GM18505 (cell line): ENCODE data around the gene LEMD3.

Source experiments
- ATAC-seq: cut with Tn5 transposase; IDR thresholded peaks from one replicate; pipeline ENCODE4 v1.9.1; 2021; ENCODE audit not compliant: unreplicated experiment
- POLR2A ChIP-seq: IDR thresholded peaks from 4 replicates; pipeline ENCODE4 v1.6.1; 2011; ENCODE audit warnings: borderline replicate concordance; ENCODE audit not compliant: insufficient read depth, insufficient read length; ENCODE audit errors: extremely low read depth

The LEMD3 gene

DNA sequence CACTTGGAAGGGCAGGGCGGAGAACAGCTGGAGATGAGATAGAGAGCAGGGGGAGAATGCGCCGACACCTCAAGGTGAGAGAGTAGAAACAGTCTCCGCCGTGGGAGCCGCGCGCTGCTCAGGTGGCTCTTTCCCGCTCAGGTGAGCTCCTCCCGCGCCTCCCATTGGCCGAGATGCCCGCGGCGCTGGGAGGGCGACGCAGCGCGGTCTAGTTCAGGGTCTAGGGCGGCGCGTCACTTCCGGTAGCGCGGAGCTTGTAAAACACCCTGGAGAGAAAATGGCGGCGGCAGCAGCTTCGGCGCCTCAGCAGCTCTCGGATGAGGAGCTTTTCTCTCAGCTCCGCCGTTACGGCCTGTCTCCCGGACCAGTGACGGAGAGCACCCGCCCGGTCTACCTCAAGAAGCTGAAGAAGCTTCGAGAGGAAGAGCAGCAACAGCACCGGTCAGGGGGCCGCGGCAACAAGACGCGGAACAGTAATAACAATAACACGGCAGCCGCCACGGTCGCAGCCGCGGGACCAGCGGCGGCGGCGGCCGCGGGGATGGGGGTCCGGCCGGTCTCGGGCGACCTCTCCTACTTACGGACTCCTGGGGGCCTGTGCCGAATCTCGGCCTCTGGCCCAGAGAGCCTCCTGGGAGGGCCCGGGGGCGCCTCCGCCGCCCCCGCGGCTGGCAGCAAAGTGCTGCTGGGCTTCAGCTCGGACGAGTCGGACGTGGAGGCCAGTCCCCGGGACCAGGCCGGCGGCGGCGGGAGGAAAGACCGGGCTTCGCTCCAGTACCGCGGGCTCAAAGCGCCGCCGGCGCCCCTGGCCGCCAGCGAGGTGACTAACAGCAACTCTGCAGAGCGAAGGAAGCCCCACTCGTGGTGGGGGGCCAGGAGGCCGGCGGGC lies at the start of gene LEMD3:
TSS of gene LEMD3 (plus strand) at position 264 of the 889 bp plus-strand sequence. CDS start at position 278, 14 bp downstream.
- peak; percentile 97 for TF ChIP-seq POLR2A
- ATAC-seq, result peak; percentile 93

DNA sequence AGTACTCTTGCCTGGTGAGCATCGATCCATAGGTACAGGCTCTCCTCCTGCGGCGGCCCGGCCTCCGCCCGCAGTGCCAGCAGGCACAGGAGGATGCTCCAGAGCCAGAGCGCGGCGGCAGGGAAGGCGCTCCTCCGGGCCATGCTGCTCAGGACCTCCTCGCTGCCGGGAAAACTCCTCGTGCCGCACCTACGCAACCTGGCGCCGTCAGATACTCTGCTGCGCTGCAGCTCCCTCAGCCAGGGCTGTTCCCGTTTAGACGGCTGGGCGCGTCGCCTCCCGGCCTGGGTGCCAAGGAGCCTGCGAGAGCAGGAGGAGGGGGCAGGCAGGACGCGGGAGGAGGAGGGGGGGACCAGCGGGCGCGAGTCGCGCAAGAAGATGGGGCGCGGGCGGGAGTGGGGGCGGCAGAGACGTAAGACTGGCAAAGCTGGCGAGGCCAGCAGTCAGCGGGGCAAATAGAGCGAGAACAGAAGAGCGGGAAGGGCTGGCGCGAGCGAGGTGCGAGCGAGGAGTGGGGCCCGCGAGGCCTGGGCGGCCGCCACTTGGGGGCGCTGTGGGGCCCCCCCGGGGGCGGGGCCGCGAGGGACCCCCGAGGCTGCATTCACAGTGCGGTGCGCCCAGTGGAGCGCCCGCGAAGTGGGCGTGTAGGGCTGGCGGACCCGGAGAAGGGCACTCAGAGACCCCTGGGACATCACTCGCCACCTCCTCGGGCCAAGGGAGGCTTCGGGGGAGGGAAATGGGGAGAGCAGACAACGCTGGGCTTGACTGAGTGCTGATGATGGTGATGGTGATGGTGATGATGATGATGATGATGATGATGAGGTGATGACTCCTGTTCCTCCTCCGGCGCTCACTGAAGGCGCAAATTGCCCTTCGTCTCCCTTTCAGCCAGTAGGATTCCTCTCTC lies 48.1 kb upstream of the LEMD3 start, which contains the start of gene WIF1:
TSS of gene WIF1 (minus strand) at position 257 of the 907 bp plus-strand sequence. CDS start at position 143, 114 bp downstream.
- ATAC-seq, result peak; percentile 69
- no peak for TF ChIP-seq POLR2A

DNA sequence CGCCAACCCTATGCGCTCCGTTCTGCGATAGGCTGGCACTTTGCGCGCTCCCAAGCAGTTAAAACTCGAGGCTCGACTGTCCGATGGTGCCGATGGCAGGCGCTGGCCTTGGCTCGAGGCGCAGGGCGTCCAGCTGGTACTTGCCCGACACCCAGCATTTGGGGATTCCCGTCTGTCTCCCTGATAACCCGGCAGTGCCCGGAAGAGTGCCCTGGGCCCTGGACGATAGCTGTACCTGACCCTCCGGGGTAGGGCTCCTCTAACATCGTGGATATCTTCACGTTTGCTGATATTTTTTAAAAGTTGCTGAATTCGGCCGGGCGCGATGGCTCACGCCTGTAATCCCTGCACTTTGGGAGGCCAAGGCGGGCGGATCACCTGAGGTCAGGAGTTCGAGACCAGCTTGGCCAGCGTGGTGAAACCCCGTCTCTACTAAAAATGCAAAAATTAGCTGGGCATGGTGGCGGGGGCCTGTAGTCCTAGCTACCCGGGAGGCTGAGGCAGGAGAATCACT lies 47.4 kb upstream of the LEMD3 start:
- TF ChIP-seq POLR2A, result no peak
- ATAC-seq, result no peak

DNA sequence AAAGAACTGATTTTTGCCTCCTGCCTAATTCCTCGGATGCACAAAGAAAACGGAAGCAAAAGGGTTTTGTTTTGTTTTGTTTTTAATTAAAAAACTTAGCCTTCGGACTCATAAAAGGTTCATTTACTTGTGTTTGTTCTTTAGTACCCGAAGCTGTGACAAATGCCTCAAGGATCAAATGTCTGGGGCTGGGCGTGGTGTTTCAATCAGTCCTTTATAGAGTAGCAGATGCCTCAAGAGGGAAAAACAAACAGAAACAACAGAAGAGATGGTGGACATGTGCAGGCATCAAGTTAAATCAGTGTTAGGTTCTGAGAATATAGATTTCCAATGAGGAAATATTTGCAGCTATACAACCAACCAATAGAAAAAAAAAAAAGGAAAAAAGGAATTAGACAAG lies 46.7 kb upstream of the LEMD3 start:
- no peak for ATAC-seq
- TF ChIP-seq POLR2A, result no peak

DNA sequence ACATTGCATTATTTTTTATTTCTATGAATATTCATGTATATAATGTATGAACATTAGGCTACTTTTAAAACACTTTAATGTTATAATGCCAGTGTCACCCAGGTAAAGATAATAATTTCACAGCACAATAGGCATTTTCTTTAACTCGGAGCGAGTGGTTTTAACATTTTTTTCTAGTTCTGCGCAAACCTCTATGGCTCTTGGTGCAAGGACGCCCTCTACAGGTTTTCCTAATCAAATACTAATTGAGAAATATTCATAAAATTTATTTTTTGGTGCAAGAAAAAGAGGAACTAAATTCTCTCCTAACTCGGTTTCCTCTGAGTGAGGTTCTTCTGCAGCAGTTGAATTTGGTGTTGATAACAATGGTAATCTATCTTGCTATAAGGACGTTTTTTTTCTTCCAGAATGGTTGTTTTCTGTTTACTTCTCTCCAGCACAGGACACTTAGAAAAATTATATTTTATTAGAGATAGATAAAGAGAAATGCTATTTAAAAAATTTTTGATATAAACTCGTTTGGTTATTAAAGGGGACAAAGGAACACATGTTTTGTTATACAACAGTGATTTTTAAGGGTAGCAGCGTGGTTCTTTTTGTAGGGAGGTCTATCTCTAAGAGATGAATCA lies 45.8 kb upstream of the LEMD3 start:
- no peak for TF ChIP-seq POLR2A
- ATAC-seq, result no peak

DNA sequence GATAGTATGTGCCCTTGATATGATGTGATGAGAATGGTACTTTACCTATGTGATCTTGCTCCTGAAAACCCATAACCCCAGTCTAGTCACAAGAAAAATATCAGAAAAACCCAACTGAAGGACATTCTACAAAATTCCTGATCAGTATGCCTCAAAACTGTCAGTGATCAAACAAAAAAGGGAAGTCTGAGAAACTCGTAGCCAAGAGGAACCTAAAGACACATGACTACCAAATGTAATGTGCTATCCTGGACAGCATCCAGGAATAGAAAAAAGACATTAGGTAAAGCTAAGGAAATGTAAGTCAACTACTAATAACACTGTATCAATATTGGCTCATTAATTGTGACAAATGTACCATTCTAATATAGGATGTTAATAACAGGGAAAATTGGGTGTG lies 44.1 kb upstream of the LEMD3 start:
- TF ChIP-seq POLR2A, result no peak
- no peak for ATAC-seq

DNA sequence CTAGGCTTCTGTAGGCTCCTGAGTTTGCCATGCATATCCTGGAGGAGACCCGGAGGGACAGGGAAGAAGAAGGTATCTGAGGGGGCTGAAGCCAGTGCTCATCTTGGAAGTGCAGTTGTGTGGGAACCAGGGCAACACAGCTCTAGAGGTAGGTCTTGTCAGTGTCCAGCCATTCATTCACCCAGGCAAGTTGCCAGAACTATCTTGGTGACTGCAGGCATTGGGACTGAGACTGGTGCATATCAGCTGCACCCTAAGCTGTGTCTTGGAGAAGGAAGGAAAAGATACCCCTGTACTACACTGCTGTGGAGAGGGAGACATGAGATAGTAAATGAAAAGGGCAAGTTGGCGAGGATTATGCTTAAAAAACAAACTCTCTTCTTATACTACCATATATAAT lies 43.4 kb upstream of the LEMD3 start:
- no peak for ATAC-seq
- TF ChIP-seq POLR2A, result no peak

DNA sequence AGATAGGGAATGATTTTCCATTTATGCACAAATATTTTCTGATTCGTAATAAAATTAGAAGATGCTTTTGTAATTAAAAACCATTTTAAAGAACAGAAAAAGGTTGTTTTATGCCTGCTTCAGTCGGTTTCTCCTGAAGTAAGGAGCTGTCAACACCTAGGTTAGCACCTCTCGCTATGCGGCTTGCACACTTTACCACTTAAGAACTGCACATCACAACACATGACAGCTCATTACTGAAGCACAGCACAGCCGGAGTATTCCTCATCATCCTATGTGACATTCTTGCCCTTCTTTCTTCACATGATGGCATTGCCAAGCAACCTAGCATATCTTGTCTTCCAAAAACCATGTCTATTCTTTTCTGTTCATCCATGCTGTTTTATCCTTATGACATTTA lies 42.9 kb upstream of the LEMD3 start:
- no peak for TF ChIP-seq POLR2A
- no peak for ATAC-seq

DNA sequence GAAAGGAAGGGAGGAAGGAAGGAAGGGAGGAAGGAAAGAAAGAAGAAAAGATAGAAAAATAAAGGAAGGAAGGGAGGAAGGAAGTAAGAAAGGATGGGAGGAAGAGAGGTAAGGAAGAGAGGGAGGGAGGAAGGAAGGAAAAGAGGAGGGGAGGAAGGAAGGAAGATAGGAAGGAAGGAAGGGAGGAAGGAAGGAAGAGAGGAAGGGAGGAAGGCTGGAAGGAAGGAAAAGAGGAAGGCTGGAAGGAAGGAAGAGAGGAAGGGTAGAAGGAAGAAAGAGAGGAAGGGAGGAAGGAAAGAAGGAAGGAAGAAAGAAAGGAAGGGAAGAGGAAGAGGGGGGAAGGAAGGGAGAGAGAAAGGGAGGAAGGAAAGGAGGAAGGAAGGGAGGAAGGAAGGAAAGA lies 35.5 kb upstream of the LEMD3 start:
- no peak for ATAC-seq
- TF ChIP-seq POLR2A, result no peak

DNA sequence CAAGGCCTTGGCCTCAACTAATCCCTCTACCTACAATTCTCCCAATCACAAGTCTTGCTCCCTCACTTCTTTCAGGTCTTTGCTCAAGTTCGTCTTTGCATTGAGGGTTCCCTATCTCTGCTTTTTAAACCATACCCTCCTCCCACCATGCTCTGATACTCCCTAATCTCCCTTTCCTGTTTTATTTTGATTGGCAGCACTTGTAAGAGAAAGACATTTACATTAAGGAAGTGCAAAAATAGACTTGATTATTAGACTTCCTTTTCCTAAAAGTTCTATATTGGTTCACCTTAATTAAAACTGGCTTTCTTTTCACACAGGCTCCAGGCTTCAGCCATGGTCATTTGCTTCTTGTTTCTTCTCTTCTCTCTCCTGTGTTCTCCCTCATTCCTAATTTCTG lies 30.0 kb upstream of the LEMD3 start:
- no peak for TF ChIP-seq POLR2A
- ATAC-seq, result no peak

DNA sequence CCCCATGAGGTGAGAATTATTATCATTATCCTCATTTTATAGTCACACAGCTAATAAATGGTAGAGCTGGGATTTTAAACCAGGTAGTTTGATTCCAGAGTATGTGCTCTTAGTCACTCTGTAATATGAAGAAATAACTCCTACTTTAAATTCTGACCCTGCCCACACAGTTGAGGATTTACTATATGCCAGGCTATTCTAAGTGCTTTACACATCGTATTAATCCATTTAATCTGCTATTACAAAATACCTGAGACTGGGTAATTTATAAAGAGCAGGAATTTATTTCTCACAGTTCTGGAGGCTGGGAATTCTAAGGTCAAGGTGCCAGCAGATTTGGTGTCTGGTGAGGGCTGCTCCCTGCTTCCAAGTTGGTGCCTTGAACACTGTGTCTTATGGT lies 28.6 kb upstream of the LEMD3 start:
- no peak for TF ChIP-seq POLR2A
- ATAC-seq, result no peak

DNA sequence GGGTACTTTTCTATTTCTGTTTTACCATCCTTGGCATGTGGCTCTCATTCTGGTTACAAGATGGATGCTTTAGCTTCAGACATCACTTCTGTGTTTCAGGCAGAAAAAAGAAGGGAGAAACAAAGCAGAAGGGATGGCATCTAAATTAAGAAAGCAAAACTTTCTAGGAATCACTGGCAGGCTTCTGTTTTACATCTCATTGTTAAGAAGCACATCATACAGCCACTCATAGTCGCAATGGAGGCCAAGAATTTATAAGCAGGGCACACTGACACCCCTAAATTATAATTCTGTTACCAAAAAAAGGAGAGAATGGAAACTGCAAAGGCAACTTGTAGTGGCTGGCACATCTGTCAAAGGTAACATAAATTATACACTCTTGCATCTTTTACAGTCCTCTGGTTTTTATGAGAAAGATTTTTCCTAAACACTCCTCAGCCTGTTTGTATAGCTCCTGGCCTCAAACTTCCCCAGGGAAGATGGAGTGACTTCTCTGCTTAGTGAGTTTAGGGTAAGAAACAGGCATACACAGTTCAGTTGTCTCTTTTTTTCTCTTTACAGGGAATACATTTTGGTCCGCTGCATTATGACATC lies 22.0 kb upstream of the LEMD3 start:
- no peak for TF ChIP-seq POLR2A
- ATAC-seq, result no peak
